K562 (cell line): ENCODE measurements around the gene ZNF646. TPM values are rescaled to one million over a fixed set of nuclear protein-coding genes. Genes with fewer than 3 reads are reported as not detected.

Source experiments
- ATAC-seq: fragments of 200-7000 bp; cut with Tn5 transposase; 3 replicates; pipeline ENCODE4 v1.9.1; 2020; ENCODE audit warnings: moderate library complexity
- BruUV-seq: library from RNA; stranded (reverse); fragments of 400-500 nt; replicated peaks from 2 replicates; lab custom pipeline; 2021; lab: Mats Ljungman, UMichigan
- CTCF ChIA-PET: fragments of 300-600 bp; formaldehyde crosslinking; extraction: SDS; loops from one replicate; lab custom pipeline; 2021; ENCODE audit warnings: low intra/inter-chr PET ratio; lab: Yijun Ruan, JAX
- POLR2A ChIA-PET: fragments of 300-600, 350-650 bp; sonication (Branson Sonifier 250); formaldehyde crosslinking; extraction: SDS; loops from one replicate; lab custom pipeline; 2021; ENCODE audit warnings: antibody characterized with exemption, inconsistent platforms; lab: Yijun Ruan, JAX
- DNase-seq, 4 experiments: peaks; one replicate each; pipeline versions ENCODE4 v3.0.0 to v3.0.0-alpha.2; 2011 to 2018; ENCODE audit warnings: low spot score in 3 of 4, mixed read lengths in 3 of 4; ENCODE audit errors: extremely low read depth in 1 of 4
- FAIRE-seq: peaks from 2 replicates; lab custom pipeline; 2011; peaks lifted over from hg19 to GRCh38; lab: Jason Lieb, UNC
- H2AFZ ChIP-seq: 2 replicates; pipeline ENCODE4 v1.6.0; 2011; ENCODE audit warnings: low read depth, low read length, control low read depth, inconsistent platforms
- H3K27ac ChIP-seq: fragments of 200-600 bp; 3 replicates; pipeline ENCODE4 v1.8.0; 2011; ENCODE audit warnings: low read depth, mild to moderate bottlenecking, control low read depth, inconsistent platforms, low read length, moderate library complexity, mixed read lengths; ENCODE audit errors: extremely low read depth
- H3K27me3 ChIP-seq, 2 experiments: fragments of 300-600 bp in 1 of 2; 2 replicates in 1 of 2; 3 replicates in 1 of 2; pipeline versions ENCODE4 v1.6.0 to v1.8.0; 2011; ENCODE audit warnings: inconsistent platforms in 2 of 2, low read length in 2 of 2, mild to moderate bottlenecking in 1 of 2, mixed read lengths in 1 of 2, moderate library complexity in 1 of 2; ENCODE audit not compliant: control insufficient read depth in 2 of 2, insufficient read depth in 2 of 2
- H3K36me3 ChIP-seq: fragments of 300-600 bp; 3 replicates; pipeline ENCODE4 v1.8.0; 2011; ENCODE audit warnings: mild to moderate bottlenecking, low read length, inconsistent platforms; ENCODE audit not compliant: control insufficient read depth, insufficient read depth
- H3K4me1 ChIP-seq, 2 experiments: fragments of 200-600 bp in 1 of 2; replicated peaks in 1 of 2; 2 replicates in 1 of 2; 3 replicates in 1 of 2; pipeline versions ENCODE4 v1.5.1 to v1.8.0; 2011; ENCODE audit warnings: inconsistent platforms in 2 of 2, low read length in 2 of 2, mild to moderate bottlenecking in 1 of 2, mixed read lengths in 1 of 2, moderate library complexity in 1 of 2; ENCODE audit not compliant: control insufficient read depth in 2 of 2, insufficient read depth in 2 of 2
- H3K4me2 ChIP-seq: 2 replicates; pipeline ENCODE4 v1.6.1; 2011; ENCODE audit warnings: low read length, control low read depth, inconsistent platforms, mixed read lengths; ENCODE audit not compliant: insufficient read depth
- H3K4me3 ChIP-seq: fragments of 200-600 bp; sonication (generic), shearing (Covaris generic); 2 replicates; pipeline ENCODE4 v1.5.1; 2016; ENCODE audit warnings: control low read depth, inconsistent platforms
- H3K79me2 ChIP-seq: fragments of 200-600 bp; 3 replicates; pipeline ENCODE4 v1.8.0; 2011; ENCODE audit warnings: low read length, inconsistent platforms; ENCODE audit not compliant: control insufficient read depth, insufficient read depth
- H3K9ac ChIP-seq, 2 experiments: 2 replicates each; pipeline versions ENCODE4 v1.6.0 to v1.6.1; 2011; ENCODE audit warnings: low read depth in 2 of 2, low read length in 2 of 2, control low read depth in 1 of 2, inconsistent platforms in 1 of 2, mild to moderate bottlenecking in 1 of 2, mixed read lengths in 1 of 2; ENCODE audit not compliant: insufficient read depth in 1 of 2
- H3K9me1 ChIP-seq: one replicate; pipeline ENCODE4 v1.6.0; 2011; ENCODE audit warnings: inconsistent platforms, mild to moderate bottlenecking, low read length, moderate library complexity; ENCODE audit not compliant: control insufficient read depth, insufficient read depth
- H3K9me3 ChIP-seq: replicated peaks from 2 replicates; pipeline ENCODE4 v1.5.1; 2011; ENCODE audit warnings: low read depth, low read length, inconsistent platforms; ENCODE audit not compliant: control insufficient read depth, insufficient read depth
- H4K20me1 ChIP-seq: replicated peaks from 2 replicates; pipeline ENCODE4 v1.6.1; 2011; ENCODE audit warnings: low read length, inconsistent platforms, mixed read lengths; ENCODE audit not compliant: control insufficient read depth, insufficient read depth
- NR2C1 ChIP-seq, 2 experiments: fragments of 450-650 bp; IDR thresholded peaks; 2 replicates each; pipeline ENCODE4 v1.6.1; 2017; ENCODE audit warnings: mild to moderate bottlenecking in 2 of 2, antibody characterized with exemption in 1 of 2, inconsistent platforms in 1 of 2, missing compliant biosample characterization in 1 of 2, missing genetic modification characterization in 1 of 2
- POLR2A ChIP-seq: fragments of 450-650 bp; conservative IDR thresholded peaks from 2 replicates; pipeline ENCODE4 v1.6.1; 2016
- POLR2AphosphoS5 ChIP-seq: IDR thresholded peaks from 2 replicates; pipeline ENCODE4 v1.6.1; 2011; ENCODE audit warnings: mild to moderate bottlenecking, low read depth, low read length, moderate library complexity; ENCODE audit not compliant: control insufficient read depth, insufficient read depth
- POLR2G ChIP-seq: fragments of 200-400 bp; formaldehyde crosslinking; IDR thresholded peaks from 2 replicates; pipeline ENCODE4 v1.6.1; 2017; ENCODE audit warnings: low read depth, mild to moderate bottlenecking, antibody characterized with exemption, low read length, moderate library complexity
- RBFOX2 ChIP-seq: fragments of 200-400 bp; formaldehyde crosslinking; IDR thresholded peaks from 2 replicates; pipeline ENCODE4 v1.6.1; 2017; ENCODE audit warnings: low read depth, mild to moderate bottlenecking, low read length, moderate library complexity
- SPI1 ChIP-seq: IDR thresholded peaks from 2 replicates; pipeline ENCODE4 v1.6.1; 2011; ENCODE audit warnings: low read depth, low read length, control low read depth, borderline replicate concordance
- SUPT5H ChIP-seq: fragments of 450-650 bp; IDR thresholded peaks from 2 replicates; pipeline ENCODE4 v1.6.1; 2016
- TAF7 ChIP-seq: fragments of 450-650 bp; IDR thresholded peaks from 2 replicates; pipeline ENCODE4 v1.6.1; 2016; ENCODE audit warnings: missing genetic modification characterization, missing compliant biosample characterization
- WGBS: fragments of 100-300 bp; shearing (Covaris generic); methylation state at CpG from one replicate; pipeline ENCODE4 v1.1.6; 2016; ENCODE audit warnings: low coverage, mixed read lengths; ENCODE audit not compliant: insufficient coverage; ENCODE audit errors: missing lambda C conversion rate; 5-methylcytosine and 5-hydroxymethylcytosine counted together
- in situ Hi-C: fragments of 300-500 bp; cut with MboI; formaldehyde crosslinking; loops from 4 replicates; pipeline ENCODE4 v1.15.0; 2018; ENCODE audit warnings: inconsistent platforms, mixed read lengths
- intact Hi-C: fragments of 100-400 bp; cut with micrococcal nuclease; formaldehyde crosslinking; loops from 2 replicates; pipeline ENCODE4 v1.14.2; 2022
- polyA plus RNA-seq, 8 experiments: library from polyadenylated mRNA; depleted of rRNA in 4 of 8; stranded (reverse) in 5 of 8; unstranded in 3 of 8; fragments of >200 nt; fragmentation: Nextera tagmentation in 2 of 8; fragmentation: Illumina TruSeq in 1 of 8; extraction: Ambion mirVana in 2 of 8; extraction: Trizol in 1 of 8; gene quantifications; 2 replicates each; pipeline versions ENCODE4 v1.2.1 to v1.2.3, GENCODE V29; 2011 to 2014; ENCODE audit warnings: inconsistent platforms in 1 of 8, missing spikeins in 1 of 8
- total RNA-seq, 7 experiments: library from RNA; depleted of rRNA in 6 of 7; stranded (reverse); fragments of >200 nt in 6 of 7; fragmentation: Illumina TruSeq in 2 of 7; extraction: Trizol in 2 of 7; gene quantifications; 2 replicates each; pipeline versions ENCODE4 v1.2.1 to v1.2.3, GENCODE V29; 2011 to 2021; ENCODE audit warnings: low replicate concordance in 1 of 7

The ZNF646 gene
- total and polyA plus RNA-seq, 9 of the 15 experiments (the other 6 are each of a cell fraction or from before 2014, with no cell fraction given) = 0.08 to 20.6 (median 8.0) TPM

DNA sequence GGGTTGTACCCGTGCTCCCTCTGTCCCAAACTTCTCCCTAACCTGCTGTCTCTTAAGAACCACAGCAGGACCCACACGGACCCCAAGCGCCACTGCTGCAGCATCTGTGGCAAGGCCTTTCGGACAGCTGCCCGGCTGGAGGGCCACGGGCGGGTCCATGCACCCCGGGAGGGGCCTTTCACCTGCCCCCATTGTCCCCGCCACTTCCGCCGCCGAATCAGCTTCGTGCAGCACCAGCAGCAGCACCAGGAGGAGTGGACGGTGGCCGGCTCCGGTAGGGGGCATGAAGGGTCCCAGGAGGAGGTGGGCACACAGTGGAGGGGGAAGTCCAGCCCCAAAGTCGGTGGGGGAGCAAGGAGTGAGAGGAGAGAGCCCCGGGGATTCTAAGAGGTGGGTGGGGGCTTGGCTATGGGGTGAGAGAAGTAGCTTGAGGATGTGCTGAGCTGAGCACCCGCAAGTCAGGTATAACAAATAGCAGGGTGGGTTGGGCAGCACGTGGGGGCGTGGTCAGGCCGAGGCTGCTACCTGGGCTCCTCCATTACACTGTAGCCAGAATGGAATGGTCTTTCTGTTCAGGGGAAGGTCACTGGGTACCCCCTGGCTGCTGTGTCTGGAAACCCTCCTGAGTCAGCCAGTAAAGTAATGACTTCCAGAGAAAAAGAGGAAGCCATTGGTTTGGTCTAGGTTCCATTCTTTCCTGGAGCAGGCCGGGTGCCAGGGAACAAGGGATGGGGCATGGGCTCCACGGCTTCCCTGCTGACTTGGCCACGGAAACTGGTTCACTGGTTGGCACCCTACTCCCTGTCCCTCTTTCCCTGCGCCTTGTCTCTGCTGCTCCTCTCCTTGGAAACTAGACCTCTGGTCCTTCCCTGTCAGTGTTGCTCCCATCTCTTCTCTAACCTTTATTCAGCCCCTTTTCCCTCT lies 7.5 kb downstream of the ZNF646 start:
- H3K9ac ChIP-seq = peak overlapping the region in 1 of 2 experiments; percentile 80; a peak in 2 of 4 replicates
- FAIRE-seq (no peak), DNase-seq (no peak), ATAC-seq (no peak)
- 0 out of 2 replicates have a peak, but pooled peaks cover 5% of the 10 kb centered on the region for H4K20me1 ChIP-seq
- peak; percentile 75 for TF ChIP-seq POLR2G
- peak; percentile 64 for TF ChIP-seq RBFOX2
- TF ChIP-seq SPI1 = peak; percentile 84
- peak; percentile 24; the same call in 1 of the 2 replicates for TF ChIP-seq POLR2AphosphoS5
- peak; percentile 39; the same call in 1 of the 2 replicates for TF ChIP-seq SUPT5H
- no peak for TF ChIP-seq TAF7 (tag)
- 0 out of 2 replicates have a peak, but pooled peaks have one; percentile 9 for TF ChIP-seq POLR2A
- no peak for TF ChIP-seq NR2C1 (IDR thresholded peaks at IDR 0.05)
- TF ChIP-seq NR2C1 (tag; IDR thresholded peaks at IDR 0.05) = no peak
- no peak overlapping the region for H2AFZ ChIP-seq
- H3K4me2 ChIP-seq = no peak overlapping the region
- POLR2A ChIA-PET = interaction anchor here (0.6 to 0.8 kb wide), 2 partner anchors 8 to 99 kb away, joined by 3 read pairs; partner anchors contain the start of gene ZNF668
- no peak overlapping the region for H3K27ac ChIP-seq
- WGBS = 83% methylated on average over 19 of the region's 26 CpGs
- H3K4me3 ChIP-seq = no peak overlapping the region
- no peaks in the 10 kb centered on the region for H3K27me3 ChIP-seq
- H3K9me1 ChIP-seq = no peaks in the 10 kb centered on the region
- H3K79me2 ChIP-seq = peaks cover 15% of the 10 kb centered on the region; the same call in 2 of the 3 replicates
- CTCF ChIA-PET = no interaction called here
- no peaks in the 10 kb centered on the region for H3K9me3 ChIP-seq
- in situ Hi-C loops = no loop called here
- H3K36me3 ChIP-seq = peaks cover 75% of the 10 kb centered on the region
- intact Hi-C loops = no loop called here
- no TSS peak for BruUV-seq
- peaks cover 0 to 86% of the 10 kb centered on the region in 2 experiments; a peak in 3 of 5 replicates for H3K4me1 ChIP-seq
